22Rv1 (cell line): ENCODE results near the gene HPSE2.

Source experiments
- ZFX ChIP-seq: fragments of 450-650 bp; IDR thresholded peaks from 2 replicates; pipeline ENCODE4 v1.6.1; 2017; ENCODE audit warnings: antibody characterized with exemption, borderline replicate concordance
- TF ChIP-seq, protein P1 (sequence below): fragments of 450-650 bp; IDR thresholded peaks from 2 replicates; pipeline ENCODE4 v1.5.1; 2017; ENCODE audit warnings: mild to moderate bottlenecking

DNA sequence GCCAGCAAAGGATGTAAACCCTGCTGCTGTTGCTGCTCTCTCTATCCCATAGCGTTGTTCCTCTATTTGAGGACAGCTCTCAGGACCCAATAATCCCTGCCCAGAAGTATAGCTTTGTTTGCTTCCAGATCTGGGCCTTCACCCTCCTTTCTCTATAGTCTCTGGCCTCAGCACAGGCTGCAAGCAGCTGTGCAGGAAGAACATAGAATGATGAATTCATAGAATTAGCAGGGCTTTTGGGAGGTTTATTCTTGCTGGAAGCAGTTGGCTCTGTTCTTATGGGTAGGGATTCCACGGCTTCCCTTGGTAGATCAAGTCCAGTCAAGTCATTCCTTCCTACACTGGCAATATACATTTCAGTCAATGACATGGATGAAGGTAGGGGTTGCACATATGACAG is 354.7 kb downstream of the HPSE2 start:
- TF ChIP-seq, protein P1, sequence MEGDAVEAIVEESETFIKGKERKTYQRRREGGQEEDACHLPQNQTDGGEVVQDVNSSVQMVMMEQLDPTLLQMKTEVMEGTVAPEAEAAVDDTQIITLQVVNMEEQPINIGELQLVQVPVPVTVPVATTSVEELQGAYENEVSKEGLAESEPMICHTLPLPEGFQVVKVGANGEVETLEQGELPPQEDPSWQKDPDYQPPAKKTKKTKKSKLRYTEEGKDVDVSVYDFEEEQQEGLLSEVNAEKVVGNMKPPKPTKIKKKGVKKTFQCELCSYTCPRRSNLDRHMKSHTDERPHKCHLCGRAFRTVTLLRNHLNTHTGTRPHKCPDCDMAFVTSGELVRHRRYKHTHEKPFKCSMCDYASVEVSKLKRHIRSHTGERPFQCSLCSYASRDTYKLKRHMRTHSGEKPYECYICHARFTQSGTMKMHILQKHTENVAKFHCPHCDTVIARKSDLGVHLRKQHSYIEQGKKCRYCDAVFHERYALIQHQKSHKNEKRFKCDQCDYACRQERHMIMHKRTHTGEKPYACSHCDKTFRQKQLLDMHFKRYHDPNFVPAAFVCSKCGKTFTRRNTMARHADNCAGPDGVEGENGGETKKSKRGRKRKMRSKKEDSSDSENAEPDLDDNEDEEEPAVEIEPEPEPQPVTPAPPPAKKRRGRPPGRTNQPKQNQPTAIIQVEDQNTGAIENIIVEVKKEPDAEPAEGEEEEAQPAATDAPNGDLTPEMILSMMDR, result no peak
- TF ChIP-seq ZFX, result no peak
